ENCODE data around the gene SIPA1.

DNA sequence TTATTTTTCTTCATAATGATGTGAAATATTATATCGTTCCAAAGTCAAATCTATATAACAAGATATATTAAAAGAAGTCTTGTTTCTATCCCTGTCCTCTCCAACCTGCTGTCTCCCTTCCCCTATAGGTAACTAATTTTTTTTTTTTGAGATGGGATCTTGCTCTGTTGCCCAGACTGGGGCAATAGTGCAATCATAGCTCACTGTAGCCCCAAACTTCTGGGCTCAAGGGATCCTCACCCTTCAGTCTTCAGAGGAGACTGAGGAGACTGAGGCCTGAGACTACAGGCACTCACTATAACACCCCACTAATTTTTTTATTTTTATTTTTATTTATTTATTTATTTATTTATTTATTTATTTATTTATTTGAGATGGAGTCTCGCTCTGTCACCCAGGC is 35.1 kb downstream of the SIPA1 start:
- TF ChIP-seq TCF12 (IDR thresholded peaks at IDR 0.05; ENCODE audit: low read depth, low read length) = no peak
- no peak for TF ChIP-seq SP1 (IDR thresholded peaks at IDR 0.05; ENCODE audit: low read depth, low read length)
- no peak for TF ChIP-seq GTF2F1 (IDR thresholded peaks at IDR 0.05; ENCODE audit: borderline replicate concordance, low read depth, low read length)
- TF ChIP-seq, protein P1, sequence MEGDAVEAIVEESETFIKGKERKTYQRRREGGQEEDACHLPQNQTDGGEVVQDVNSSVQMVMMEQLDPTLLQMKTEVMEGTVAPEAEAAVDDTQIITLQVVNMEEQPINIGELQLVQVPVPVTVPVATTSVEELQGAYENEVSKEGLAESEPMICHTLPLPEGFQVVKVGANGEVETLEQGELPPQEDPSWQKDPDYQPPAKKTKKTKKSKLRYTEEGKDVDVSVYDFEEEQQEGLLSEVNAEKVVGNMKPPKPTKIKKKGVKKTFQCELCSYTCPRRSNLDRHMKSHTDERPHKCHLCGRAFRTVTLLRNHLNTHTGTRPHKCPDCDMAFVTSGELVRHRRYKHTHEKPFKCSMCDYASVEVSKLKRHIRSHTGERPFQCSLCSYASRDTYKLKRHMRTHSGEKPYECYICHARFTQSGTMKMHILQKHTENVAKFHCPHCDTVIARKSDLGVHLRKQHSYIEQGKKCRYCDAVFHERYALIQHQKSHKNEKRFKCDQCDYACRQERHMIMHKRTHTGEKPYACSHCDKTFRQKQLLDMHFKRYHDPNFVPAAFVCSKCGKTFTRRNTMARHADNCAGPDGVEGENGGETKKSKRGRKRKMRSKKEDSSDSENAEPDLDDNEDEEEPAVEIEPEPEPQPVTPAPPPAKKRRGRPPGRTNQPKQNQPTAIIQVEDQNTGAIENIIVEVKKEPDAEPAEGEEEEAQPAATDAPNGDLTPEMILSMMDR (IDR thresholded peaks at IDR 0.05; ENCODE audit: control extremely low read depth in 1 of 3, insufficient read depth in 1 of 3, low read depth in 1 of 3, low read length in 3 of 3) = no peak
- TF ChIP-seq, protein P2, sequence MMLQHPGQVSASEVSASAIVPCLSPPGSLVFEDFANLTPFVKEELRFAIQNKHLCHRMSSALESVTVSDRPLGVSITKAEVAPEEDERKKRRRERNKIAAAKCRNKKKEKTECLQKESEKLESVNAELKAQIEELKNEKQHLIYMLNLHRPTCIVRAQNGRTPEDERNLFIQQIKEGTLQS (IDR thresholded peaks at IDR 0.05; ENCODE audit: insufficient read depth, low read depth, low read length) = no peak
- no peak for TF ChIP-seq POLR2A (IDR thresholded peaks at IDR 0.05; ENCODE audit: control extremely low read depth in 1 of 2, low read depth in 2 of 2, low read length in 2 of 2)
- no peak for TF ChIP-seq TAF1 (IDR thresholded peaks at IDR 0.05; ENCODE audit: low read depth, low read length)
- no peak for TF ChIP-seq BRCA1 (IDR thresholded peaks at IDR 0.05; ENCODE audit: low read depth, low read length)

Data from H1 (cell line).